H1 (cell line): ENCODE data around the gene RESF1. TPM values are rescaled to one million over a fixed set of nuclear protein-coding genes. Genes with fewer than 3 reads are reported as not detected.

Experiments used
- ASH2L ChIP-seq: fragments of 200-600, 300-600 bp; sonication (generic); IDR thresholded peaks from one replicate; pipeline ENCODE4 v1.7.1; 2017; ENCODE audit warnings: low read length
- BACH1 ChIP-seq: IDR thresholded peaks from 2 replicates; pipeline ENCODE4 v1.6.1; 2012; ENCODE audit warnings: low read length, improper control_type of control experiment
- CTCF ChIP-seq, 3 experiments: IDR thresholded peaks; 1 replicate in 2 of 3; 2 replicates in 1 of 3; pipeline versions ENCODE4 v1.5.1 to v1.6.1; 2011; ENCODE audit warnings: low read length in 3 of 3, mild to moderate bottlenecking in 3 of 3, inconsistent platforms in 2 of 3, low read depth in 1 of 3, moderate library complexity in 1 of 3; ENCODE audit not compliant: insufficient read depth in 1 of 3; ENCODE audit errors: control extremely low read depth in 1 of 3
- EGR1 ChIP-seq: IDR thresholded peaks from 2 replicates; pipeline ENCODE4 v1.6.1; 2011; ENCODE audit warnings: low read depth, low read length, borderline replicate concordance
- FOSL1 ChIP-seq: IDR thresholded peaks from 2 replicates; pipeline ENCODE4 v1.6.1; 2011; ENCODE audit warnings: mild to moderate bottlenecking, low read depth, low read length, moderate library complexity; ENCODE audit not compliant: insufficient read depth
- GABPA ChIP-seq: IDR thresholded peaks from 2 replicates; pipeline ENCODE4 v1.6.1; 2011; ENCODE audit warnings: mild to moderate bottlenecking, low read length, moderate library complexity, borderline replicate concordance; ENCODE audit not compliant: insufficient read depth
- GTF2F1 ChIP-seq: IDR thresholded peaks from 2 replicates; pipeline ENCODE4 v1.6.1; 2012; ENCODE audit warnings: low read depth, low read length, improper control_type of control experiment, borderline replicate concordance
- JUND ChIP-seq: IDR thresholded peaks from 2 replicates; pipeline ENCODE4 v1.6.1; 2011; ENCODE audit warnings: mild to moderate bottlenecking, improper control_type of control experiment, low read length
- KDM4A ChIP-seq: IDR thresholded peaks from one replicate; pipeline ENCODE4 v1.7.1; 2012; ENCODE audit warnings: low read depth, mild to moderate bottlenecking, moderate library complexity, low read length, inconsistent platforms; ENCODE audit not compliant: severe bottlenecking
- MAX ChIP-seq: IDR thresholded peaks from 2 replicates; pipeline ENCODE4 v1.6.1; 2012; ENCODE audit warnings: inconsistent platforms
- POLR2AphosphoS5 ChIP-seq: IDR thresholded peaks from 2 replicates; pipeline ENCODE4 v1.6.1; 2011; ENCODE audit warnings: low read depth, low read length
- RAD21 ChIP-seq, 2 experiments: IDR thresholded peaks in 1 of 2; conservative IDR thresholded peaks in 1 of 2; 2 replicates each; pipeline ENCODE4 v1.6.1; 2011; ENCODE audit warnings: low read depth in 2 of 2, low read length in 2 of 2, improper control_type of control experiment in 1 of 2, inconsistent platforms in 1 of 2, mild to moderate bottlenecking in 1 of 2, moderate library complexity in 1 of 2
- RBBP5 ChIP-seq: IDR thresholded peaks from 2 replicates; pipeline ENCODE4 v1.7.1; 2012; ENCODE audit warnings: low read depth, mild to moderate bottlenecking, inconsistent platforms, low read length, moderate library complexity, borderline replicate concordance
- RNF2 ChIP-seq: fragments of 200-900, 300-1000 bp; sonication (generic); IDR thresholded peaks from 2 replicates; pipeline ENCODE4 v1.7.1; 2016; ENCODE audit warnings: borderline replicate concordance, low read depth, mild to moderate bottlenecking, antibody characterized with exemption, low read length; ENCODE audit not compliant: poor library complexity, severe bottlenecking; ENCODE audit errors: missing control alignments
- RXRA ChIP-seq: IDR thresholded peaks from 2 replicates; pipeline ENCODE4 v1.6.1; 2011; ENCODE audit warnings: low read depth, mild to moderate bottlenecking, low read length, moderate library complexity; ENCODE audit not compliant: insufficient read depth
- SAP30 ChIP-seq: fragments of 300-600 bp; sonication (generic); IDR thresholded peaks from 2 replicates; pipeline ENCODE4 v1.7.1; 2012; ENCODE audit warnings: low read length, moderate library complexity, mild to moderate bottlenecking, inconsistent platforms; ENCODE audit not compliant: insufficient read depth, insufficient replicate concordance
- SIRT6 ChIP-seq: IDR thresholded peaks from one replicate; pipeline ENCODE4 v1.7.1; 2012; ENCODE audit warnings: low read length, inconsistent platforms
- SRF ChIP-seq: IDR thresholded peaks from 2 replicates; pipeline ENCODE4 v1.6.1; 2011; ENCODE audit warnings: mild to moderate bottlenecking, low read depth, low read length, moderate library complexity
- TAF7 ChIP-seq: optimal IDR thresholded peaks from 2 replicates; pipeline ENCODE3; 2011; ENCODE audit warnings: low read depth, mild to moderate bottlenecking, inconsistent platforms, low read length, moderate library complexity, borderline replicate concordance
- USF2 ChIP-seq: IDR thresholded peaks from 2 replicates; pipeline ENCODE4 v1.6.1; 2011; ENCODE audit warnings: low read length, improper control_type of control experiment
- polyA plus RNA-seq, 7 experiments: library from polyadenylated mRNA; depleted of rRNA in 3 of 7; stranded (reverse) in 5 of 7; unstranded in 2 of 7; fragments of >200 nt in 5 of 7; fragments of 200-250 nt in 2 of 7; gene quantifications; 1 replicate in 5 of 7; 2 replicates in 1 of 7; 4 replicates in 1 of 7; pipeline versions ENCODE4 v1.2.1 to v1.2.3, GENCODE V29; 2011 to 2013; ENCODE audit warnings: missing spikeins in 2 of 7, mixed read lengths in 2 of 7
- total RNA-seq: library from RNA; stranded (reverse); fragmentation: NEBNext Ultra II Directional; extraction: Animal tissue kit (Norgen Biotek cat#: 25700); gene quantifications from 2 replicates; pipeline ENCODE4 v1.2.1, GENCODE V29; 2021

RESF1 gene
- total and polyA plus RNA-seq, 2 of the 8 experiments (the other 6 are each of a cell fraction or from before 2014, with no cell fraction given), result 64.3 to 128 TPM

- peak; percentile 63 for TF ChIP-seq KDM4A
- TF ChIP-seq SIRT6, result no peak
- TF ChIP-seq GTF2F1, result peak; percentile 51; the same call in 1 of the 2 replicates
- TF ChIP-seq TAF7, result peak; percentile 75
- peak; percentile 45 for TF ChIP-seq JUND
- TF ChIP-seq CTCF (IDR thresholded peaks at IDR 0.05; ENCODE audit: control extremely low read depth in 1 of 3, insufficient read depth in 1 of 3, low read depth in 1 of 3, low read length in 3 of 3), result no peak
- no peak for TF ChIP-seq RXRA
- TF ChIP-seq BACH1, result peak; percentile 68; the same call in 1 of the 2 replicates
- TF ChIP-seq USF2, result no peak
- no peak for TF ChIP-seq GABPA
- TF ChIP-seq FOSL1, result peak; percentile 93
- TF ChIP-seq MAX, result peak; percentile 47; the same call in 1 of the 2 replicates
- TF ChIP-seq RAD21 (IDR thresholded peaks at IDR 0.05 in 1 of 2, conservative IDR thresholded peaks at IDR 0.05 in 1 of 2; ENCODE audit: low read depth in 2 of 2, low read length in 2 of 2), result 0 out of 4 replicates have a peak, but pooled peaks of 1 of the 2 experiments have one; percentile 22
- no peak; the same call in 1 of the 2 replicates for TF ChIP-seq RBBP5
- TF ChIP-seq EGR1, result peak; percentile 81
- no peak for TF ChIP-seq SRF
- peak; percentile 63; the same call in 1 of the 2 replicates for TF ChIP-seq POLR2AphosphoS5
- TF ChIP-seq SAP30, result no peak
- no peak for TF ChIP-seq RNF2
- TF ChIP-seq ASH2L, result peak; percentile 82
Measured at GRCh38 chr12:31959161-31959700, at the start of gene RESF1 (continued).
